ENCODE results near the gene MAPKAPK2. TPM values are rescaled to one million over a fixed set of nuclear protein-coding genes. Genes with fewer than 3 reads are reported as not detected.
"Not testable (repeated sequence)": the region's sequence is repeated elsewhere in the genome, so short reads cannot be mapped to it uniquely, and the experiment has no call there.

The MAPKAPK2 gene
- 10 to 100 TPM; 55.5 to 57.4 TPM for total RNA-seq

DNA sequence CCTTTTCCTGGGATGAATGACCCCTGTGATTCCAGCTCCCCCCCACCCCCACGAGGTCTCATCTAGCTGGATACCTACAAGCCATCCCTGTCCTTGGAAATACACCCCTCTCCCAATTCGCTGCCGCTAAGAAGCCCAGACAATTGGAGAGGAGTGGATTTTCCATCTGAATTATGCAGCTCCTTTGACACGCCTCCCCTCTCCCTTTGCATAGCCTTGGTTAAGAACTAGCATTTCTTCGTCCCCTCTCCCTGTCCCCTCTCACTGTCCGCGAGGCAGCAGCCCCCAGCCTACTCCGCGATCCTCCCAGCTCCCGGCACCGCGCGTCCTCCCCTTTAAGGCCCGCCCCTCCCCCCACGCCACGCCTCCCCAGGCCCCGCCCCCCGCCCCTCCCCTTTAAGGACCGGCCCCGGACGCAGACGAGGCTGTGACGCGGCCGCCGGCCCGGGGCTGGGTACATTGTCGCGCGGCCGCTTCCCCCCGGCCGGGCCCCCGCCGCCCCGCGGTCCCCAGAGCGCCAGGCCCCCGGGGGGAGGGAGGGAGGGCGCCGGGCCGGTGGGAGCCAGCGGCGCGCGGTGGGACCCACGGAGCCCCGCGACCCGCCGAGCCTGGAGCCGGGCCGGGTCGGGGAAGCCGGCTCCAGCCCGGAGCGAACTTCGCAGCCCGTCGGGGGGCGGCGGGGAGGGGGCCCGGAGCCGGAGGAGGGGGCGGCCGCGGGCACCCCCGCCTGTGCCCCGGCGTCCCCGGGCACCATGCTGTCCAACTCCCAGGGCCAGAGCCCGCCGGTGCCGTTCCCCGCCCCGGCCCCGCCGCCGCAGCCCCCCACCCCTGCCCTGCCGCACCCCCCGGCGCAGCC is at the start of gene MAPKAPK2:
Gene MAPKAPK2, plus strand, starts transcription at position 428 of the 856 bp plus-strand sequence. Its CDS starts 325 bp downstream, at position 753.
- CTCF ChIA-PET = interaction anchor here (0.8 to 1.5 kb wide), 3 partner anchors 21 to 228 kb away, joined by 3 to 7 read pairs (median 4); partner anchors contain the start of gene EIF2D
- peak within 1 kb of the TSS; percentile 91 for H3K4me3 Mint-ChIP-seq
- peak; percentile 76 for DNase-seq
- H3K36me3 Mint-ChIP-seq (ENCODE audit: low read depth) = peaks cover 3% of the 10 kb centered on the region
- H3K27ac Mint-ChIP-seq = peak within 1 kb of the TSS; percentile 97
- no peaks in the 10 kb centered on the region for H3K9me3 Mint-ChIP-seq
- H3K4me1 Mint-ChIP-seq = peaks cover 41% of the 10 kb centered on the region
- peaks cover 5% of the 10 kb centered on the region for H3K27me3 Mint-ChIP-seq
- POLR2A ChIA-PET = interaction anchor here (0.6 kb wide), 1 partner anchor 691 kb away, joined by 4 read pairs; no protein-coding TSS in a partner anchor

DNA sequence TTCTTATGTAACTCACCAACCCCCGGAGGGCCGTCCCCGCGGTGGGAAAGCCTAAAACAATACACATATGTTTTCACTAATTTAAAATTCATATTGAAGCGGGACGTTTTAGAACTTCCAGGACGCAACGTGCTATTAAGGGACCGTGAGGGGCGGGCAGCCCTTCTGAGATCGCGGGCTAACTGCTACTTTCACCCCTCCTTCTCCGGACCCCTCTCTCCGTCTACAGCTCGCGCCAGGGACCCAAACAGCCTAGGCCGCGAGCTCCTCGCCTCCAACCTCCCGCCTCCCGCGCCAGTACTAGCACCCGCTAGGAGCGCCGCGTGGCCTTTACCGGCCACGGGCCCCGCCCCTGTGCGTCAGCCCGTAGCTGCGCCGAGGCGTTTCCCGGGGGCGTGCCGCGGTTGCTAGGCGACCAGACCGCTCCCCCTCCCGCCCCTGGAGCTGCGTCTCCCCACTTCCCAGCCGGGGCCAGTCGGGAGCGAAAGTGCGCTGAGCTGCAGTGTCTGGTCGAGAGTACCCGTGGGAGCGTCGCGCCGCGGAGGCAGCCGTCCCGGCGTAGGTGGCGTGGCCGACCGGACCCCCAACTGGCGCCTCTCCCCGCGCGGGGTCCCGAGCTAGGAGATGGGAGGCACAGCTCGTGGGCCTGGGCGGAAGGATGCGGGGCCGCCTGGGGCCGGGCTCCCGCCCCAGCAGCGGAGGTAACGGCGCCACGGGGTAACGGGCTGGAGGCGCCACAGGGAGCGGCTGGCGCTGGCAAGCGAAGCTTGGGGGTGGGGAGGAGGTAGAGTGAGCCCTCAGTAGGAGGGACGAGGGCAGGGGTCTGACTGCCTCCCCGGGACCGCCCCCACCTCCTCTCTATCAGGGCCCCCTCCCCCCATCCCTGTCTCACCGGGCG is 49.4 kb upstream of the MAPKAPK2 start, which contains the start of gene DYRK3:
Gene DYRK3, plus strand, starts transcription at position 457 of the 898 bp plus-strand sequence. Its CDS starts 168 bp downstream, at position 625.
- H3K36me3 Mint-ChIP-seq (ENCODE audit: low read depth) = peaks cover 1% of the 10 kb centered on the region
- no peaks in the 10 kb centered on the region for H3K9me3 Mint-ChIP-seq
- DNase-seq = peak; percentile 93
- H3K27me3 Mint-ChIP-seq = peaks cover 11% of the 10 kb centered on the region
- peak within 1 kb of the TSS; percentile 89 for H3K27ac Mint-ChIP-seq
- ChIA-PET CTCF (interaction anchor here (0.6 to 5.9 kb wide), 30 partner anchors 9 to 1162 kb away, joined by 3 to 45 read pairs (median 3); partner anchors contain the start of gene EIF2D), POLR2A (interaction anchor here (0.6 to 1.3 kb wide), 4 partner anchors 28 to 1329 kb away, joined by 3 to 5 read pairs (median 3); no protein-coding TSS in a partner anchor)
- peaks cover 23% of the 10 kb centered on the region for H3K4me1 Mint-ChIP-seq
- peak within 1 kb of the TSS; percentile 75 for H3K4me3 Mint-ChIP-seq

DNA sequence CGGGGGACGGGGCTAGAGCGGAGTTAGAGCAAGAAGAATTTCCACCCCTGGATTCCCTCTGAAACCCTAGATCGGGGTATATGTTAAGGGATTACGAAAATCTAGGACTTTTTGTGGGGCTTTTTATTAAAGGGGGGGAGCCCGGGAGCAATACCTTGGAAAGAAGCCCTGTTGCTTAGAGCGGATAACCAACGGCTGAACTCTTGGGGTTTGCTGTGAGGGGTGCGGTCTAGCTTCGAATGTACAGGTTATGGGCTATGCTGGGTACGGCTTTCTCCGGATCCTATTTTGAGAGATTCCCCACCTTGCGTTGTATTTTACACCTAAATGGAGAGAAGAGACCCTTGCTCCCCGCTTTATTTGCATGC is 48.7 kb upstream of the MAPKAPK2 start:
- peak; percentile 22 for DNase-seq
- POLR2A ChIA-PET = interaction anchor here (0.6 to 1.3 kb wide), 3 partner anchors 27 to 404 kb away, joined by 3 to 5 read pairs (median 4); no protein-coding TSS in a partner anchor
- H3K27ac Mint-ChIP-seq = no peak overlapping the region

DNA sequence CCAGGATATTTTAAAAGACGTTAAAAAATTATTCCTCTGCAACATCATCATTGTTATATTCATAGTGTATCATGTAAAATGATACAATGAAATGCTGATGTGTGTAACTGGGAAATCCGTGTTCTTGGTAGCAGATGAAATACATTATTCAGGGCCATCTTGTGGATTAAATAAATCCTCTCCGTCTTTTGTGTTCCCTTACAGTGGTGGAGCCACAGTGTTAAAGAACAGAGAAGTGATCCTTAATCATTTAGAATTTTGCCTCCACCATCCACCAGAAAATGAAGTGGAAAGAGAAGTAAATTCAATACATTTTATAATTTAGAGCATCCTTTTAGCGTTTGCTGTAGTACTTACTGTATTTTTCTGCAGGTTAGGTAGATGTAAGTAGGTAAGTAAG is 48.0 kb upstream of the MAPKAPK2 start:
- POLR2A ChIA-PET = interaction anchor here (0.6 kb wide), 1 partner anchor 403 kb away, joined by 4 read pairs; no protein-coding TSS in a partner anchor
- CTCF ChIA-PET = interaction anchor here (0.6 to 5.9 kb wide), 5 partner anchors 12 to 167 kb away, joined by 4 to 45 read pairs (median 10); partner anchors contain the start of gene EIF2D
- Mint-ChIP-seq H3K9me3 (no peaks in the 10 kb centered on the region), H3K27me3 (peaks cover 11% of the 10 kb centered on the region), H3K4me3 (no peak overlapping the region), H3K27ac (no peak overlapping the region), H3K4me1 (peaks cover 23% of the 10 kb centered on the region), H3K36me3 (ENCODE audit: low read depth) (peaks cover 1% of the 10 kb centered on the region)
- no peak for DNase-seq

More for the DNA sequence above, 48.7 kb upstream of the MAPKAPK2 start:
- Mint-ChIP-seq H3K27me3 (peaks cover 11% of the 10 kb centered on the region), H3K4me1 (peaks cover 23% of the 10 kb centered on the region), H3K36me3 (ENCODE audit: low read depth) (peaks cover 1% of the 10 kb centered on the region), H3K9me3 (no peaks in the 10 kb centered on the region), H3K4me3 (peak overlapping the region; percentile 75)
- CTCF ChIA-PET = interaction anchor here (1.0 to 5.9 kb wide), 14 partner anchors 10 to 346 kb away, joined by 3 to 45 read pairs (median 5); partner anchors contain the start of gene EIF2D

DNA sequence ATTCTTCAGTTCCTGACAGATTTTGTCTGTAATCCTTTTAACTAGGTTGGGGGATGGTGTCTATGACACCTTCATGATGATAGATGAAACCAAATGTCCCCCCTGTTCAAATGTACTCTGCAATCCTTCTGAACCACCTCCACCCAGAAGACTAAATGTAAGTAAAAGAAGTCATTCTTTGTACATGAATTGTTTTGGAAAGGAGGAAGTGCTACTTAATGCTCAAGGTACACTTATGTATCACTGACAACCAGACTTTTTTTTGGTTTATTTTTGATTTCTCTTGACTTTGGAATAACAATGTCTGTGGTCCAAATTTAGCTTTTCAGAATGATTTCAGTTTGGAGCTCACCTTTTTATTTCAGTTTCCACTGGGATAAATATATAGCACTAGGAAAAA is 47.1 kb upstream of the MAPKAPK2 start:
- no peak overlapping the region for H3K4me3 Mint-ChIP-seq
- CTCF ChIA-PET = interaction anchor here (1.0 to 5.9 kb wide), 3 partner anchors 25 to 89 kb away, joined by 4 to 45 read pairs (median 10); partner anchors contain the start of gene EIF2D
- DNase-seq = no peak

DNA sequence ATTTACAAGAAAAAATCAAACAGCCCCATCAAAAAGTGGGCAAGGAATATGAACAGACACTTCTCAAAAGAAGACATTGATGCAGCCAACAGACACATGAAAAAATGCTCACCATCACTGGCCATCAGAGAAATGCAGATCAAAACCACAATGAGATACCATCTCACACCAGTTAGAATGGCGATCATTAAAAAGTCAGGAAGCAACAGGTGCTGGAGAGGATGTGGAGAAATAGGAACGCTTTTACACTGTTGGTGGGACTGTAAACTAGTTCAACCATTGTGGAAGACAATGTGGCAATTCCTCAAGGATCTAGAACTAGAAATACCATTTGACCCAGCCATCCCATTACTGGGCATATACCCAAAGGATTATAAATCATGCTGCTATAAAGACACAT is 42.6 kb upstream of the MAPKAPK2 start:
- CTCF ChIA-PET = interaction anchor here (1.4 kb wide), 1 partner anchor 16 kb away, joined by 3 read pairs; no protein-coding TSS in a partner anchor
- H3K4me3 Mint-ChIP-seq; H3K27me3 Mint-ChIP-seq; H3K9me3 Mint-ChIP-seq; POLR2A ChIA-PET; H3K36me3 Mint-ChIP-seq (ENCODE audit: low read depth); H3K4me1 Mint-ChIP-seq; DNase-seq; H3K27ac Mint-ChIP-seq: not testable (repeated sequence)

More for the DNA sequence above, 47.1 kb upstream of the MAPKAPK2 start:
- Mint-ChIP-seq H3K27me3 (peaks cover 8% of the 10 kb centered on the region), H3K36me3 (ENCODE audit: low read depth) (peaks cover 1% of the 10 kb centered on the region), H3K27ac (no peak overlapping the region), H3K9me3 (no peaks in the 10 kb centered on the region), H3K4me1 (peaks cover 23% of the 10 kb centered on the region)
- POLR2A ChIA-PET = no interaction called here

DNA sequence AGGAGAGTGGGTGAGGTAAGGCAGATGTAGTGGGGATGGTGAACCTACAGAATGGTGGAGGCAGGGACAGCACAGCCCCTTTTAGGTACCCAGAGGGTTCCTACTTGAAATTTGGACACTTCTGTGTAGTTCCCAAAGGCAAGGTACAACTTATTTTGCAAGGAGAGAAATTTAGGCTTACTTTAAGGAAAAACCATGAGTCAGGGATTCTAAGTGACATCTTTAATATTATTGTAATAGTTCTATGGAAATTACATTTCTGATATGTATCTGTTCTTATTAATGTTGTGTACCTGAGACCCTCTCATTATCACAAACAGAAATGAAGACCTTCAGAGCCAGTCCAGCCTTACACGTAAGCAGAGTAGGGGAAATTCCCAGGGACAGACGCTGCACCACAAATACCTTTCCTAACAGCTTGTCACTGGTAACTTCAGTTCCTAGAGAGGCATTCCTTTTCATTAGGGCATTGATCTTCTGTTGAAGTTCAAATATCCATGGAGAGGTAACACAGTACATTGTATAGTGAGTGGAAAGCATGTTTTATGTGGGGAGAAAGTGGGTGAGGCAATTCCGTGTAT is 41.5 kb upstream of the MAPKAPK2 start:
- no peak overlapping the region for H3K27ac Mint-ChIP-seq
- no peaks in the 10 kb centered on the region for H3K27me3 Mint-ChIP-seq
- ChIA-PET CTCF (no interaction called here), POLR2A (no interaction called here)
- H3K36me3 Mint-ChIP-seq (ENCODE audit: low read depth) = peaks cover 8% of the 10 kb centered on the region
- H3K4me1 Mint-ChIP-seq = no peaks in the 10 kb centered on the region
- H3K4me3 Mint-ChIP-seq = no peak overlapping the region
- DNase-seq = no peak
- H3K9me3 Mint-ChIP-seq = no peaks in the 10 kb centered on the region

DNA sequence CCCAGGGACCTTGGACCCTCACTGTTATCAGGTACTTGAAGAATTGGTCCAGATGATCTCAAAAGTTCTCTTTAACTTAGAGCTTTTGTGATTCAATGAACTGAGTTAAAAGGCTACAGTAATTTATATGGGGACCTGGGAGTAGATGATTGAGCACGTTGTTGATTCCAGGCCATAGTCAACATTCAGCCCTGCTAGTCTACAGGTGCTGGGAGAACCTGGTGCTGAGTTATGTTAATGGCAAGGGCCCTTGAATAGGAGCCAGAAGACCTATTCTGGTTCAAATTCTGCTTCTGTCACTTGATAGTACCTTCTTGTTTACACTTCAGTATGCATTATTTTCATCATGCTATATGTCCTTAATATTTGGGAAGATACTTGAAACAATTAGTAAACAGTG is 38.2 kb upstream of the MAPKAPK2 start:
- peaks cover 7% of the 10 kb centered on the region for H3K36me3 Mint-ChIP-seq (ENCODE audit: low read depth)
- ChIA-PET CTCF (interaction anchor here (1.3 to 1.5 kb wide), 2 partner anchors 12 to 34 kb away, joined by 3 read pairs; partner anchors contain the start of gene EIF2D), POLR2A (no interaction called here)
- H3K9me3 Mint-ChIP-seq = no peaks in the 10 kb centered on the region
- DNase-seq = no peak
- no peak overlapping the region for H3K4me3 Mint-ChIP-seq
- H3K4me1 Mint-ChIP-seq = no peaks in the 10 kb centered on the region
- H3K27me3 Mint-ChIP-seq = no peaks in the 10 kb centered on the region
- no peak overlapping the region for H3K27ac Mint-ChIP-seq

DNA sequence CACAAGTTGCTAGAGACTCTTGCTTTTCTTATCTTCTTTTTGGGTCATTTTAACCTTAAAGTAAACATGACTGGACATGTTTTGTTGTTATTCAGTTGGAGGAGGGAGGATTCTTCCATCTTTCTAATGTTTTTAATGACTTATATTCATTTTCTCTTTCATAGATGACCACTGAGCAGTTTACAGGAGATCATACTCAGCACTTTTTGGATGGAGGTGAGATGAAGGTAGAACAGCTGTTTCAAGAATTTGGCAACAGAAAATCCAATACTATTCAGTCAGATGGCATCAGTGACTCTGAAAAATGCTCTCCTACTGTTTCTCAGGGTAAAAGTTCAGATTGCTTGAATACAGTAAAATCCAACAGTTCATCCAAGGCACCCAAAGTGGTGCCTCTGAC is 37.5 kb upstream of the MAPKAPK2 start:
- Mint-ChIP-seq H3K36me3 (ENCODE audit: low read depth) (peaks cover 7% of the 10 kb centered on the region), H3K27ac (no peak overlapping the region), H3K4me3 (no peak overlapping the region), H3K9me3 (no peaks in the 10 kb centered on the region), H3K27me3 (no peaks in the 10 kb centered on the region), H3K4me1 (no peaks in the 10 kb centered on the region)
- no peak for DNase-seq
- ChIA-PET CTCF (interaction anchor here (0.6 to 1.9 kb wide), 5 partner anchors 17 to 91 kb away, joined by 3 to 7 read pairs (median 3); partner anchors contain the start of gene EIF2D), POLR2A (no interaction called here)

DNA sequence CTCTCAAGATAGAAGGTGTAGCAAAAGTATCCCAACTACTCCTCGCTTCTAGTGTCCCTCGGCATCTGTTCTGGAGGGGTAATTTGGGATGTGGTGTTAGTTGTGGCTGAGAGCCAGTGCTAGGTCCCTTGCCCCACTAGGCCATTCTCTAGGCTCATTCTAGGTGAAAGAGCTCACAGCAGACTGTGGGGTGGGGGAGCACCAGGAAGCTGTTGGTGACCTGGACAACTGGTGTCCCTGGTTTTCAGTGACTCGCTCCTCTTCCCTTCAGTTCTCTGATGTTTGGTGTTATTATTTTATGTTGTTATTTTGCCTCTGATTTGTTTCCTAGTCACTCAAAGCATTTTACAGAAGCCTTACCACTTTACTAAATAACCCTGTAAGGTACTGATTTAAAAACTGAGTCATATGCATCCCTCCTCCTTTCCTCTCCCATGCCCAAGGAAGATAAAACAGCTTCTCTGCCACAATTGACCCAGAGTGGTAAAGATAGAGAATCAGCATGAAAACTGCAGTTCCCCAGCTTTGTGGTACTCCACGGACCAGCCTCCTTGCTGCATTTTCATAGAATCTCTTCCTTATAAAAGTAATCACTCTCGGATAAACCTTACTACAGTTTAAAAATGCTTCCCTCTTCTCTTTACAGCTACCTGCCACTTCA is 35.3 kb upstream of the MAPKAPK2 start:
- no peak for DNase-seq
- Mint-ChIP-seq H3K9me3 (no peaks in the 10 kb centered on the region), H3K27ac (no peak overlapping the region), H3K4me1 (no peaks in the 10 kb centered on the region), H3K4me3 (no peak overlapping the region), H3K27me3 (no peaks in the 10 kb centered on the region), H3K36me3 (ENCODE audit: low read depth) (peaks cover 7% of the 10 kb centered on the region)
- ChIA-PET POLR2A (no interaction called here), CTCF (interaction anchor here (0.9 to 2.9 kb wide), 8 partner anchors 9 to 263 kb away, joined by 3 to 19 read pairs (median 4); partner anchors contain the start of genes DYRK3 and EIF2D)

DNA sequence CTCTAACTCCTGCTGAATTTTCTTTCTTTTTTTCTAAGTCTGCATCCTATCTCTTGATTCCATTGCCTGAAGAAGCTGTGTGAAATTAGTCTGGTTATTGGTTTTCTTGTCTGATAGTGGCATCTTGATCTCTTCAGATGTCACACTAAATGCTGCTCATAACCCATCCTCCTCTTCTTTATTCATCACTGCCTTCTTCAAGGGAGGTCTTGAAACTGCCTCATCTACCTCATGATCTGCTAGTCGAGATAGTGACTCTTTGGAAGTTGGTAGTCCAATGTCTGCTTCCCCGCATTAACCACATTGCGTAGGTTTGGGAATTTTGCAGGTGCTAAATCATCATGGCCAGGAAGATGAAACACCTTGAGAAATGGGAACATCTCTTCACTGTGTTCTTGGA is 33.7 kb upstream of the MAPKAPK2 start:
- Mint-ChIP-seq H3K27ac (no peak overlapping the region), H3K36me3 (ENCODE audit: low read depth) (peaks cover 7% of the 10 kb centered on the region), H3K4me1 (no peaks in the 10 kb centered on the region), H3K4me3 (no peak overlapping the region), H3K27me3 (no peaks in the 10 kb centered on the region), H3K9me3 (no peaks in the 10 kb centered on the region)
- POLR2A ChIA-PET = interaction anchor here (0.6 kb wide), 1 partner anchor 38 kb away, joined by 3 read pairs; no protein-coding TSS in a partner anchor
- no peak for DNase-seq
- CTCF ChIA-PET = interaction anchor here (1.5 to 2.9 kb wide), 2 partner anchors 13 to 16 kb away, joined by 5 to 19 read pairs; partner anchors contain the start of gene DYRK3
